Measurements from ENCODE around the gene ZNF200. TPM values are rescaled to one million over a fixed set of nuclear protein-coding genes. Genes with fewer than 3 reads are reported as not detected.
"Not testable (repeated sequence)": the region's sequence is repeated elsewhere in the genome, so short reads cannot be mapped to it uniquely, and the experiment has no call there.

ZNF200 gene
- total and polyA plus RNA-seq, 4 experiments from 2014 or later = 6.7 to 29.2 (median 19.6) TPM

GRCh38 chr16:3202903-3203539, 31.9 kb downstream of the ZNF200 start:
- no peak for DNase-seq
- Mint-ChIP-seq H3K27ac (no peak overlapping the region), H3K4me3 (no peak overlapping the region), H3K9me3 (peaks cover 0 to 28% (median 17%) of the 10 kb centered on the region in 8 donors), H3K36me3 (peaks cover 0 to 10% of the 10 kb centered on the region in 2 donors), H3K4me1 (peaks cover 0 to 4% (median 1%) of the 10 kb centered on the region in 4 donors), H3K27me3 (peaks cover 3 to 12% of the 10 kb centered on the region in 2 donors)
- intact Hi-C loops (cut with micrococcal nuclease) = no loop called here
- H3K4me1 ChIP-seq (ENCODE audit: insufficient read depth, low read length) = no peaks in the 10 kb centered on the region
- no peak overlapping the region for H3K4me3 ChIP-seq (ENCODE audit: low read length in 2 of 2)
- H3K36me3 ChIP-seq (ENCODE audit: insufficient read depth, low read length) = no peaks in the 10 kb centered on the region
- H3K27me3 ChIP-seq (ENCODE audit: insufficient read depth, low read length) = no peaks in the 10 kb centered on the region
- POLR2A ChIA-PET (ENCODE audit: partially characterized antibody) = interaction anchor here (0.6 kb wide), 1 partner anchor 296 kb away, joined by 3 read pairs; no protein-coding TSS in a partner anchor
- no peak overlapping the region for H3K27ac ChIP-seq (ENCODE audit: low read depth, low read length)
- peaks cover 0 to 7% of the 10 kb centered on the region in 2 donors for H3K9me3 ChIP-seq (ENCODE audit: control insufficient read depth in 1 of 2, low read length in 2 of 2)
- CTCF ChIA-PET (ENCODE audit: partially characterized antibody) = no interaction called here

- Mint-ChIP-seq H3K36me3 (no peaks in the 10 kb centered on the region), H3K9me3 (peaks cover 0 to 3% (median 0%) of the 10 kb centered on the region in 8 donors), H3K4me1 (peaks cover 0 to 9% (median 2%) of the 10 kb centered on the region in 4 donors), H3K27me3 (peaks cover 18 to 25% of the 10 kb centered on the region in 2 donors), H3K27ac (peak overlapping the region in 1 of 7 donors; percentile 18), H3K4me3 (no peak overlapping the region)
- ChIA-PET POLR2A (ENCODE audit: partially characterized antibody) (interaction anchor here (0.8 to 1.1 kb wide), 2 partner anchors 13 to 17 kb away, joined by 3 read pairs; no protein-coding TSS in a partner anchor), CTCF (ENCODE audit: partially characterized antibody) (interaction anchor here (1.0 kb wide), 1 partner anchor 10 kb away, joined by 3 read pairs; no protein-coding TSS in a partner anchor)
- Histone ChIP-seq H3K27ac (ENCODE audit: low read depth, low read length) (no peak overlapping the region), H3K36me3 (ENCODE audit: insufficient read depth, low read length) (no peaks in the 10 kb centered on the region), H3K4me1 (ENCODE audit: insufficient read depth, low read length) (no peaks in the 10 kb centered on the region), H3K27me3 (ENCODE audit: insufficient read depth, low read length) (peaks cover 18% of the 10 kb centered on the region), H3K9me3 (ENCODE audit: control insufficient read depth in 1 of 2, low read length in 2 of 2) (no peaks in the 10 kb centered on the region), H3K4me3 (ENCODE audit: low read length in 2 of 2) (no peak overlapping the region)
- DNase-seq = no peak
- intact Hi-C loops (cut with micrococcal nuclease) = no loop called here
These were observed 36.5 kb downstream of the ZNF200 start for GRCh38 chr16:3198334-3199072.

- H3K36me3 Mint-ChIP-seq; H3K36me3 ChIP-seq (ENCODE audit: insufficient read depth, low read length); H3K9me3 ChIP-seq (ENCODE audit: control insufficient read depth in 1 of 2, low read length in 2 of 2); DNase-seq; H3K27ac ChIP-seq (ENCODE audit: low read depth, low read length); H3K4me1 ChIP-seq (ENCODE audit: insufficient read depth, low read length); H3K9me3 Mint-ChIP-seq; POLR2A ChIA-PET (ENCODE audit: partially characterized antibody); intact Hi-C loops (cut with micrococcal nuclease); H3K4me3 ChIP-seq (ENCODE audit: low read length in 2 of 2); CTCF ChIA-PET (ENCODE audit: partially characterized antibody); H3K4me1 Mint-ChIP-seq; H3K4me3 Mint-ChIP-seq: not testable (repeated sequence)
- peak overlapping the region in 1 of 7 donors; percentile 18 for H3K27ac Mint-ChIP-seq
- peaks cover 25% of the 10 kb centered on the region for H3K27me3 ChIP-seq (ENCODE audit: insufficient read depth, low read length)
- H3K27me3 Mint-ChIP-seq = peaks cover 18 to 25% of the 10 kb centered on the region in 2 donors
These were observed 37.1 kb downstream of the ZNF200 start for GRCh38 chr16:3197694-3198333.

GRCh38 chr16:3195975-3196374, 39.0 kb downstream of the ZNF200 start:
- Histone ChIP-seq H3K9me3 (ENCODE audit: control insufficient read depth in 1 of 2, low read length in 2 of 2) (no peaks in the 10 kb centered on the region), H3K27ac (ENCODE audit: low read depth, low read length) (no peak overlapping the region), H3K27me3 (ENCODE audit: insufficient read depth, low read length) (peaks cover 42% of the 10 kb centered on the region), H3K4me1 (ENCODE audit: insufficient read depth, low read length) (peaks cover 10% of the 10 kb centered on the region), H3K4me3 (ENCODE audit: low read length in 2 of 2) (no peak overlapping the region), H3K36me3 (ENCODE audit: insufficient read depth, low read length) (no peaks in the 10 kb centered on the region)
- intact Hi-C loops (cut with micrococcal nuclease) = no loop called here
- Mint-ChIP-seq H3K27me3 (peaks cover 25 to 30% of the 10 kb centered on the region in 2 donors), H3K4me1 (peaks cover 2 to 16% (median 6%) of the 10 kb centered on the region in 4 donors), H3K4me3 (no peak overlapping the region), H3K27ac (no peak overlapping the region), H3K36me3 (peaks cover under 1% of the 10 kb centered on the region in 2 donors), H3K9me3 (peaks cover 0 to 8% (median 1%) of the 10 kb centered on the region in 8 donors)
- no peak for DNase-seq
- CTCF ChIA-PET (ENCODE audit: partially characterized antibody) = no interaction called here
- POLR2A ChIA-PET (ENCODE audit: partially characterized antibody) = no interaction called here

GRCh38 chr16:3194792-3195191, 40.2 kb downstream of the ZNF200 start:
- peaks cover 6 to 26% (median 11%) of the 10 kb centered on the region in 4 donors for H3K4me1 Mint-ChIP-seq
- peaks cover 3% of the 10 kb centered on the region in 2 donors for H3K36me3 Mint-ChIP-seq
- POLR2A ChIA-PET (ENCODE audit: partially characterized antibody) = no interaction called here
- Histone ChIP-seq H3K4me3 (ENCODE audit: low read length in 2 of 2) (no peak overlapping the region), H3K27me3 (ENCODE audit: insufficient read depth, low read length) (peaks cover 51% of the 10 kb centered on the region), H3K9me3 (ENCODE audit: control insufficient read depth in 1 of 2, low read length in 2 of 2) (no peaks in the 10 kb centered on the region), H3K36me3 (ENCODE audit: insufficient read depth, low read length) (no peaks in the 10 kb centered on the region), H3K4me1 (ENCODE audit: insufficient read depth, low read length) (peaks cover 22% of the 10 kb centered on the region), H3K27ac (ENCODE audit: low read depth, low read length) (no peak overlapping the region)
- H3K9me3 Mint-ChIP-seq = peaks cover 0 to 13% (median 3%) of the 10 kb centered on the region in 8 donors
- peaks cover 33 to 41% of the 10 kb centered on the region in 2 donors for H3K27me3 Mint-ChIP-seq
- intact Hi-C loops (cut with micrococcal nuclease) = no loop called here
- no peak overlapping the region for H3K27ac Mint-ChIP-seq
- peak overlapping the region in 1 of 8 donors; percentile 27 for H3K4me3 Mint-ChIP-seq
- no peak for DNase-seq
- CTCF ChIA-PET (ENCODE audit: partially characterized antibody) = no interaction called here

DNA sequence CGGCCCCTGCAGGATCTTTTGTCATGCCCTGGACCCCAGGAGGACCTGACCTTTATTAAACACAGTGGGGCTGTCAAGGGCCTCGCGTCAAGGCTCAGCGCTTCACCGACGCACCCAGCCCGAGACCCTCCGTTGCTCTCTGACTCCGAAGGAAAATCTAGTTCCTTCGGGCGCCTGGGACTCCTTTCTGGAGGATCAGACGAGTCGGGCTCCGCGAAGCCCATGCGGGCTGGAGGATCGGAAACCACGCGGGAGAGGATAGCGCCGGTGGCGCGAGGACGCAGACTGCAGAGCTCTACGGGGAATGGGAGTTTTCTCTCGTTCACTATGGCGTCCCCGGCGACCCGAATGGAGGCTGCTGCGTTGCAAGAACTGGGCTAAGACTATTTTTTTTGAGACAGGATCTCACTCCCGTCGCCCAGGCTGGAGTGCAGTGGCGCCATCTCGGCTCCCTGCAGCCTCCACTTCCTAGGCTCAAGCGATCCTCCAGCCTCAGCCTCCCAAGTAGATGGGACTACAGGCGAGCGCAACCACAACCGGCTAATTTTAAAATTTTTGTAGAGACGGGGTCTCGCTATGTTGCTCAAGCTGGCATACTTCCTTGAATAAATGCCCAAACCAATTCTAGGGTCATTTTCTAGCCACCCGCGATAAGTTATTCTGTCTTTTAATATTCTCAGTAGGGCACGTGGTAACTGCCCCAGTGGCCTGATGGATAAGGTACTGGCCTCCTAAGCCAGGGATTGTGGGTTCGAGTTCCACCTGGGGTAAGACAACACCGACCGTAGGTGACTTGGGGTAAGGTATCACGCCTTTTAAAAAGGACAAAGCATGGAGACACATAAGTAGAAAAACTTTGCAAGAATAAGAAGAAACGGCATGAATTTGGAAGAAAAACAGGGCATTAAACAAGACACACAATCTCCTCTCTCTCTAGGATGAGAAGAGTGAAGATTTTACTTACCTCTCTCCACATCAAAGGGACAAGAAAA, 41.4 kb downstream of the ZNF200 start:
- Mint-ChIP-seq H3K36me3 (peaks cover 3 to 6% of the 10 kb centered on the region in 2 donors), H3K27ac (peak overlapping the region in 1 of 7 donors; percentile 13), H3K4me1 (peaks cover 7 to 39% (median 22%) of the 10 kb centered on the region in 4 donors), H3K9me3 (peaks cover 0 to 13% (median 3%) of the 10 kb centered on the region in 8 donors), H3K4me3 (peak overlapping the region in 1 of 8 donors; percentile 23), H3K27me3 (peaks cover 41 to 48% of the 10 kb centered on the region in 2 donors)
- DNase-seq = no peak
- H3K36me3 ChIP-seq (ENCODE audit: insufficient read depth, low read length) = no peaks in the 10 kb centered on the region
- H3K9me3 ChIP-seq (ENCODE audit: control insufficient read depth in 1 of 2, low read length in 2 of 2) = no peaks in the 10 kb centered on the region
- no peak overlapping the region for H3K27ac ChIP-seq (ENCODE audit: low read depth, low read length)
- CTCF ChIA-PET (ENCODE audit: partially characterized antibody) = no interaction called here
- peaks cover 34% of the 10 kb centered on the region for H3K4me1 ChIP-seq (ENCODE audit: insufficient read depth, low read length)
- POLR2A ChIA-PET (ENCODE audit: partially characterized antibody) = no interaction called here
- no peak overlapping the region for H3K4me3 ChIP-seq (ENCODE audit: low read length in 2 of 2)
- H3K27me3 ChIP-seq (ENCODE audit: insufficient read depth, low read length) = peaks cover 60% of the 10 kb centered on the region
- intact Hi-C loops (cut with micrococcal nuclease) = no loop called here

All from CD4-positive, alpha-beta memory T cell (primary cell).